Fibroblast of lung (primary cell): Measurements from ENCODE around the gene ZNF664. TPM values are rescaled to one million over a fixed set of nuclear protein-coding genes. Genes with fewer than 3 reads are reported as not detected.

Experiments used
- DNase-seq, 2 donors: peaks; one replicate each; pipeline versions ENCODE4 v3.0.0 to v3.0.0-alpha.2; 2010; ENCODE audit warnings: low read depth in 2 of 2
- H2AFZ ChIP-seq: 2 replicates; pipeline ENCODE4 v1.5.1; 2012; ENCODE audit warnings: low read length, control low read depth, inconsistent platforms
- H3K27ac ChIP-seq: 2 replicates; pipeline ENCODE4 v1.5.1; 2011; ENCODE audit warnings: low read length, control low read depth; ENCODE audit not compliant: insufficient read depth
- H3K27me3 ChIP-seq: 2 replicates; pipeline ENCODE4 v1.5.1; 2011; ENCODE audit warnings: mild to moderate bottlenecking, low read length; ENCODE audit not compliant: control insufficient read depth, insufficient read depth
- H3K36me3 ChIP-seq: 2 replicates; pipeline ENCODE4 v1.5.1; 2011; ENCODE audit warnings: low read length; ENCODE audit not compliant: control insufficient read depth, insufficient read depth
- H3K4me1 ChIP-seq: 2 replicates; pipeline ENCODE4 v1.5.1; 2011; ENCODE audit warnings: low read length; ENCODE audit not compliant: control insufficient read depth, insufficient read depth; ENCODE audit errors: extremely low read depth
- H3K4me2 ChIP-seq: 2 replicates; pipeline ENCODE4 v1.5.1; 2011; ENCODE audit warnings: low read length, control low read depth; ENCODE audit not compliant: insufficient read depth; ENCODE audit errors: extremely low read depth
- H3K4me3 ChIP-seq, 4 experiments: fragments of 200-600 bp in 1 of 4; sonication (generic) in 1 of 4; replicated peaks in 1 of 4; 2 replicates each; pipeline ENCODE4 v1.5.1; 2011 to 2016; ENCODE audit warnings: low read length in 4 of 4, low read depth in 3 of 4, mild to moderate bottlenecking in 3 of 4, control low read depth in 2 of 4, inconsistent platforms in 1 of 4, mixed read lengths in 1 of 4; ENCODE audit not compliant: insufficient read depth in 1 of 4; ENCODE audit errors: control extremely low read depth in 1 of 4
- H3K79me2 ChIP-seq: 2 replicates; pipeline ENCODE4 v1.5.1; 2012; ENCODE audit warnings: mild to moderate bottlenecking, low read length, inconsistent platforms; ENCODE audit not compliant: control insufficient read depth, insufficient read depth
- H3K9ac ChIP-seq: 2 replicates; pipeline ENCODE4 v1.5.1; 2011; ENCODE audit warnings: mild to moderate bottlenecking, low read length, control low read depth; ENCODE audit not compliant: insufficient read depth
- H3K9me3 ChIP-seq: 2 replicates; pipeline ENCODE4 v1.5.1; 2012; ENCODE audit warnings: low read depth, low read length; ENCODE audit not compliant: control insufficient read depth, insufficient read depth
- H4K20me1 ChIP-seq: 2 replicates; pipeline ENCODE4 v1.5.1; 2011; ENCODE audit warnings: low read length; ENCODE audit not compliant: control insufficient read depth, insufficient read depth; ENCODE audit errors: extremely low read depth
- CTCF ChIP-seq, 2 donors: IDR thresholded peaks in 1 of 2; conservative IDR thresholded peaks in 1 of 2; 1 replicate in 1 of 2; 2 replicates in 1 of 2; pipeline ENCODE4 v1.5.1; 2011 to 2012; ENCODE audit warnings: low read length in 2 of 2, control low read depth in 1 of 2, inconsistent platforms in 1 of 2, low read depth in 1 of 2, mild to moderate bottlenecking in 1 of 2
- EZH2 ChIP-seq: IDR thresholded peaks from 2 replicates; pipeline ENCODE4 v1.5.1; 2012; ENCODE audit warnings: low read length, control low read depth, mild to moderate bottlenecking; ENCODE audit errors: missing control alignments
- polyA plus RNA-seq, 2 donors: library from polyadenylated mRNA; depleted of rRNA in 1 of 2; stranded (reverse) in 1 of 2; unstranded in 1 of 2; fragments of >200 nt; gene quantifications; 2 replicates each; pipeline ENCODE4 v1.2.1, GENCODE V29; 2011 to 2012; ENCODE audit warnings: missing spikeins in 1 of 2
- total RNA-seq: library from RNA; depleted of rRNA; stranded (reverse); fragments of >200 nt; gene quantifications from 2 replicates; pipeline ENCODE4 v1.2.1, GENCODE V29; 2014

Gene ZNF664
- total and polyA plus RNA-seq, 2 donors (not counting 1 experiment from before 2014, with no cell fraction given), result 43.9 to 55.1 TPM

GRCh38 chr12:123963821-123964220 lies 9.2 kb upstream of the ZNF664 start:
- Histone ChIP-seq H3K9ac (no peak overlapping the region), H3K4me3 (no peak overlapping the region), H3K4me2 (no peak overlapping the region), H3K9me3 (no peaks in the 10 kb centered on the region), H3K4me1 (peaks cover 8% of the 10 kb centered on the region), H3K27ac (no peak overlapping the region), H3K36me3 (no peaks in the 10 kb centered on the region), H3K79me2 (peaks cover 15% of the 10 kb centered on the region), H2AFZ (no peak overlapping the region), H3K27me3 (no peaks in the 10 kb centered on the region), H4K20me1 (no peaks in the 10 kb centered on the region)
- TF ChIP-seq CTCF (conservative IDR thresholded peaks at IDR 0.05 in 1 of 2, IDR thresholded peaks at IDR 0.05 in 1 of 2; ENCODE audit: low read depth in 1 of 2, low read length in 2 of 2), result no peak
- TF ChIP-seq EZH2, result no peak
- no peak for DNase-seq

GRCh38 chr12:123965382-123965781 lies 7.6 kb upstream of the ZNF664 start:
- H3K27me3 ChIP-seq, result no peaks in the 10 kb centered on the region
- TF ChIP-seq CTCF (conservative IDR thresholded peaks at IDR 0.05 in 1 of 2, IDR thresholded peaks at IDR 0.05 in 1 of 2; ENCODE audit: low read depth in 1 of 2, low read length in 2 of 2) (no peak), EZH2 (no peak)
- no peak overlapping the region for H3K4me3 ChIP-seq
- no peak overlapping the region for H3K9ac ChIP-seq
- H2AFZ ChIP-seq, result no peak overlapping the region
- H3K4me2 ChIP-seq, result no peak overlapping the region
- no peaks in the 10 kb centered on the region for H3K36me3 ChIP-seq
- H4K20me1 ChIP-seq, result no peaks in the 10 kb centered on the region
- peaks cover 21% of the 10 kb centered on the region for H3K79me2 ChIP-seq
- H3K4me1 ChIP-seq, result peaks cover 9% of the 10 kb centered on the region
- no peak overlapping the region for H3K27ac ChIP-seq
- H3K9me3 ChIP-seq, result no peaks in the 10 kb centered on the region
- no peak for DNase-seq

- Histone ChIP-seq H3K36me3 (no peaks in the 10 kb centered on the region), H3K4me2 (no peak overlapping the region), H4K20me1 (no peaks in the 10 kb centered on the region), H3K79me2 (peaks cover 31% of the 10 kb centered on the region), H3K27me3 (no peaks in the 10 kb centered on the region), H3K27ac (no peak overlapping the region), H3K4me3 (no peak overlapping the region), H2AFZ (no peak overlapping the region), H3K4me1 (peaks cover 9% of the 10 kb centered on the region), H3K9ac (no peak overlapping the region), H3K9me3 (no peaks in the 10 kb centered on the region)
- TF ChIP-seq CTCF (conservative IDR thresholded peaks at IDR 0.05 in 1 of 2, IDR thresholded peaks at IDR 0.05 in 1 of 2; ENCODE audit: low read depth in 1 of 2, low read length in 2 of 2) (no peak), EZH2 (no peak)
- DNase-seq, result peak; percentile 41 to 80
These were observed 6.4 kb upstream of the ZNF664 start for GRCh38 chr12:123966596-123966995.
